ENCODE data around the gene NKX6-2.

DNA sequence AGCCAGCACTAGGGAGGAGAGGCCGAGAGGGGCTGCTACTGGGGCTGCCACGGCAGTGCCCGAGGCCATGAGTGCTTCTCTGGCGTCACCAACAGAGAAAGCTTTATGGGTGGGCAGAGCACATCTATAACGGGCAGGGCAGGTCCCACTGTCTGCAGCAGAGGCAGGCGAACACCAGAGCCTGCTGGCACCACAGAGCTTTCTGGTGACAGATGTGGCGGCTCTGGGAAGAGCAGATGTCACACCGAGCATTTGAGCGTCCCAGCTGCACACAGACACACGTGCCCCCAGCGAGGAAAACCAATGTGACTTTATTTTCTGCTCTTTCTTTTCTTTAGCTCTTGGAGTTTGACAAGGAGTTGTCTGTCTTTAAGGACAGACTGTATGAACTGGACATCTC lies 20.5 kb downstream of the NKX6-2 start:
- TF ChIP-seq CTCF (IDR thresholded peaks at IDR 0.05; ENCODE audit: poor library complexity, severe bottlenecking) (no peak), EZH2 (IDR thresholded peaks at IDR 0.05; ENCODE audit: borderline replicate concordance, insufficient read depth, low read length, poor library complexity, severe bottlenecking) (no peak), TAF1 (IDR thresholded peaks at IDR 0.05; ENCODE audit: low read depth) (no peak)
